Measurements from ENCODE around the gene LTBP1. TPM values are rescaled to one million over a fixed set of nuclear protein-coding genes. Genes with fewer than 3 reads are reported as not detected.

LTBP1 gene
- total and polyA plus RNA-seq, 2 of the 13 experiments (the other 11 are each of a cell fraction or from before 2014, with no cell fraction given): 0.12 to 0.22 TPM

DNA sequence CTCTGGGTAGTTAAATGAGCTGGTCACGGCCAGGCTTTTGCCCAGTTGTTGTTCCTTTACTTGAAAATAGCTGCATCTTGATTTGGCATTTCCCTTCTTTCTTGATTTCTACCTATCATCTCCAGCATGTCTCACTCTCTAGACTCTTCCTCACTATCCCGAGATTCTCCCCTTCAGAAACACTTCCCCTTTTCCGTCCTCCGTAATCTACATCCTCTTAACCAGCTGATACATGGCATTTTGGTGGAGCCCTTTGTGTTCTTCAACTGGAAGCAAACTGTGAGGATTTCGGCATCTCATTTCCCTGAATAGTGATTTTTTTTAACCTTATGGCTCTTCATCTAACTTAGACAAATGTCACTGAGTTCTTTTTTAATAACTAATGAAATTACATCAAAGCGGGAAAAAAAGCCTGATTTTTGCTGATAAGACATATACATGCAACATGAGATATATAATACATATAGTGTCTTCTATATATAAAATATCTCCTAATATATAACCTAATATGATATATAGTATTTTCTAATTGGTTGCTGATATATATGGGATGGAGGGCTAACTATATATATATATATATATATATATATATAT lies 309.5 kb downstream of the LTBP1 start:
- Histone ChIP-seq H3K27ac (ENCODE audit: extremely low read length, insufficient read depth, low read length) (no peak overlapping the region), H3K4me1 (ENCODE audit: insufficient read depth, low read length) (no peaks in the 10 kb centered on the region), H3K36me3 (replicated peaks in 1 of 2; ENCODE audit: control insufficient read depth in 1 of 2, insufficient read depth in 2 of 2, low read length in 2 of 2) (no peaks in the 10 kb centered on the region), H3K9me3 (ENCODE audit: low read length) (no peaks in the 10 kb centered on the region), H3K4me3 (replicated peaks in 1 of 3; ENCODE audit: insufficient read depth in 1 of 3, low read depth in 2 of 3, low read length in 3 of 3) (no peak overlapping the region), H3K27me3 (ENCODE audit: control insufficient read depth in 1 of 2, insufficient read depth in 2 of 2, low read length in 2 of 2) (peaks cover 0 to 3% of the 10 kb centered on the region in 2 experiments; a peak in 1 of 5 replicates), H2AFZ (ENCODE audit: low read length) (no peak overlapping the region), H3K9ac (ENCODE audit: insufficient read depth, low read depth, low read length) (no peak overlapping the region), H3K4me2 (ENCODE audit: low read depth, low read length) (no peak overlapping the region), H3K79me2 (ENCODE audit: insufficient read depth, low read length) (no peaks in the 10 kb centered on the region), H4K20me1 (ENCODE audit: insufficient read depth, low read length) (no peaks in the 10 kb centered on the region)
- ATAC-seq: no peak
- peak; percentile 61; the same call in 1 of the 2 replicates for TF ChIP-seq MAFF (IDR thresholded peaks at IDR 0.05; ENCODE audit: low read depth, low read length)
- no peak for TF ChIP-seq ZNF737 (CRISPR knock-in tag; IDR thresholded peaks at IDR 0.05; ENCODE audit: borderline replicate concordance)
- peak; percentile 61 to 76 for TF ChIP-seq MAFK (conservative IDR thresholded peaks at IDR 0.05 in 1 of 2, IDR thresholded peaks at IDR 0.05 in 1 of 2; ENCODE audit: low read length in 2 of 2)
- TF ChIP-seq MIER3 (CRISPR knock-in tag; IDR thresholded peaks at IDR 0.05; ENCODE audit: borderline replicate concordance): no peak
- no peak for TF ChIP-seq PLRG1 (conservative IDR thresholded peaks at IDR 0.05)
- TF ChIP-seq, protein P1, sequence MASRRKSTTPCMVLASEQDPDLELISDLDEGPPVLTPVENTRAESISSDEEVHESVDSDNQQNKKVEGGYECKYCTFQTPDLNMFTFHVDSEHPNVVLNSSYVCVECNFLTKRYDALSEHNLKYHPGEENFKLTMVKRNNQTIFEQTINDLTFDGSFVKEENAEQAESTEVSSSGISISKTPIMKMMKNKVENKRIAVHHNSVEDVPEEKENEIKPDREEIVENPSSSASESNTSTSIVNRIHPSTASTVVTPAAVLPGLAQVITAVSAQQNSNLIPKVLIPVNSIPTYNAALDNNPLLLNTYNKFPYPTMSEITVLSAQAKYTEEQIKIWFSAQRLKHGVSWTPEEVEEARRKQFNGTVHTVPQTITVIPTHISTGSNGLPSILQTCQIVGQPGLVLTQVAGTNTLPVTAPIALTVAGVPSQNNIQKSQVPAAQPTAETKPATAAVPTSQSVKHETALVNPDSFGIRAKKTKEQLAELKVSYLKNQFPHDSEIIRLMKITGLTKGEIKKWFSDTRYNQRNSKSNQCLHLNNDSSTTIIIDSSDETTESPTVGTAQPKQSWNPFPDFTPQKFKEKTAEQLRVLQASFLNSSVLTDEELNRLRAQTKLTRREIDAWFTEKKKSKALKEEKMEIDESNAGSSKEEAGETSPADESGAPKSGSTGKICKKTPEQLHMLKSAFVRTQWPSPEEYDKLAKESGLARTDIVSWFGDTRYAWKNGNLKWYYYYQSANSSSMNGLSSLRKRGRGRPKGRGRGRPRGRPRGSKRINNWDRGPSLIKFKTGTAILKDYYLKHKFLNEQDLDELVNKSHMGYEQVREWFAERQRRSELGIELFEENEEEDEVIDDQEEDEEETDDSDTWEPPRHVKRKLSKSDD (CRISPR knock-in tag; IDR thresholded peaks at IDR 0.05; ENCODE audit: low read depth): no peak
- no TSS peak for BruUV-seq (replicated peaks)
- intact Hi-C loops (cut with micrococcal nuclease; ENCODE audit: unreplicated experiment) (no loop called here), in situ Hi-C loops (cut with HindIII; ENCODE audit: extremely low pct_ligation_motif_present, low pct_unique_long_range_greater_than_20kb) (no loop called here)
- ChIA-PET CTCF (ENCODE audit: low intra/inter-chr PET ratio, low total read pairs) (no interaction called here), POLR2A (no interaction called here)
- 8% methylated on average over 6 of the region's 6 CpGs for WGBS (ENCODE audit: low lambda C conversion rate)
- DNase-seq (ENCODE audit: low spot score): no peak
- FAIRE-seq: no peak

Data from HepG2 (cell line).